HepG2 (cell line): Measurements from ENCODE around the gene STEAP2. TPM values are rescaled to one million over a fixed set of nuclear protein-coding genes. Genes with fewer than 3 reads are reported as not detected.

ENCODE experiments used
- ASH2L ChIP-seq: fragments of 300-600, 200-600 bp; sonication (generic); IDR thresholded peaks from 2 replicates; pipeline ENCODE4 v1.7.0; 2017; ENCODE audit warnings: low read depth, mild to moderate bottlenecking, moderate library complexity, mixed read lengths, low read length; ENCODE audit not compliant: insufficient read length
- FOXC1 ChIP-seq: sonication (generic); formaldehyde crosslinking; IDR thresholded peaks from 2 replicates; pipeline ENCODE4 v1.8.0; 2022; ENCODE audit warnings: mild to moderate bottlenecking, missing genetic modification reagents, borderline replicate concordance
- HOXA7 ChIP-seq: sonication (generic); formaldehyde crosslinking; IDR thresholded peaks from 2 replicates; pipeline ENCODE4 v1.8.1; 2022; ENCODE audit warnings: mild to moderate bottlenecking, missing genetic modification reagents, moderate library complexity
- POGZ ChIP-seq: sonication (generic); formaldehyde crosslinking; IDR thresholded peaks from 2 replicates; pipeline ENCODE4 v1.4.0; 2020; ENCODE audit warnings: mild to moderate bottlenecking, missing genetic modification reagents
- REL ChIP-seq: sonication (generic); formaldehyde crosslinking; conservative IDR thresholded peaks from 2 replicates; pipeline ENCODE4 v1.8.0; 2022; ENCODE audit warnings: mild to moderate bottlenecking, missing genetic modification reagents, moderate library complexity
- REXO4 ChIP-seq: sonication (generic); formaldehyde crosslinking; IDR thresholded peaks from 2 replicates; pipeline ENCODE4 v1.8.0; 2022; ENCODE audit warnings: missing genetic modification reagents, mild to moderate bottlenecking, borderline replicate concordance
- SAFB2 ChIP-seq: sonication (generic); formaldehyde crosslinking; IDR thresholded peaks from 2 replicates; pipeline ENCODE4 v1.5.1; 2020; ENCODE audit warnings: missing genetic modification reagents, low read depth, mild to moderate bottlenecking, borderline replicate concordance
- SIX4 ChIP-seq: sonication (generic); formaldehyde crosslinking; IDR thresholded peaks from 2 replicates; pipeline ENCODE4 v1.4.0; 2020; ENCODE audit warnings: missing genetic modification reagents
- SP5 ChIP-seq: IDR thresholded peaks from 2 replicates; pipeline ENCODE4 v1.6.1; 2016; ENCODE audit warnings: low read depth, borderline replicate concordance
- ZFY ChIP-seq: sonication (generic); formaldehyde crosslinking; IDR thresholded peaks from 2 replicates; pipeline ENCODE4 v1.4.0; 2020; ENCODE audit warnings: missing genetic modification reagents
- ZNF143 ChIP-seq: sonication (generic); formaldehyde crosslinking; IDR thresholded peaks from 2 replicates; pipeline ENCODE4 v1.4.0; 2020; ENCODE audit warnings: missing genetic modification reagents
- ZNF160 ChIP-seq: sonication (generic); formaldehyde crosslinking; IDR thresholded peaks from 2 replicates; pipeline ENCODE4 v1.8.0; 2022; ENCODE audit warnings: mild to moderate bottlenecking, inconsistent platforms, missing genetic modification reagents
- ZNF234 ChIP-seq: sonication (generic); formaldehyde crosslinking; conservative IDR thresholded peaks from 2 replicates; pipeline ENCODE4 v1.5.1; 2020; ENCODE audit warnings: mild to moderate bottlenecking, missing genetic modification reagents
- ZNF430 ChIP-seq: sonication (generic); formaldehyde crosslinking; IDR thresholded peaks from 2 replicates; pipeline ENCODE4 v1.9.0; 2021; ENCODE audit warnings: mild to moderate bottlenecking, missing genetic modification reagents
- ZNF44 ChIP-seq: sonication (generic); formaldehyde crosslinking; IDR thresholded peaks from 2 replicates; pipeline ENCODE4 v1.5.1; 2020; ENCODE audit warnings: mild to moderate bottlenecking, missing genetic modification reagents
- ZNF782 ChIP-seq: sonication (generic); formaldehyde crosslinking; IDR thresholded peaks from 2 replicates; pipeline ENCODE4 v1.4.0; 2020; ENCODE audit warnings: missing genetic modification reagents, mild to moderate bottlenecking, borderline replicate concordance
- ZNF891 ChIP-seq: sonication (generic); formaldehyde crosslinking; IDR thresholded peaks from 2 replicates; pipeline ENCODE4 v1.5.0; 2020; ENCODE audit warnings: mild to moderate bottlenecking, missing genetic modification reagents
- ZSCAN12 ChIP-seq: sonication (generic); formaldehyde crosslinking; IDR thresholded peaks from 2 replicates; pipeline ENCODE4 v1.9.0; 2021; ENCODE audit warnings: mild to moderate bottlenecking, missing genetic modification reagents
- polyA plus RNA-seq, 8 experiments: library from polyadenylated mRNA; depleted of rRNA in 3 of 8; stranded (reverse) in 7 of 8; unstranded in 1 of 8; fragments of >200 nt; fragmentation: Illumina TruSeq in 4 of 8; extraction: Trizol in 4 of 8; gene quantifications; 2 replicates each; pipeline versions ENCODE4 v1.2.1 to v1.2.3, GENCODE V29; 2011 to 2016; ENCODE audit warnings: low read depth in 4 of 8, missing spikeins in 1 of 8, mixed read lengths in 1 of 8; ENCODE audit not compliant: insufficient read depth in 1 of 8
- total RNA-seq, 5 experiments: library from RNA; depleted of rRNA; stranded (reverse); fragments of >200 nt; fragmentation: Illumina TruSeq; extraction: Trizol; gene quantifications; 2 replicates each; pipeline ENCODE4 v1.2.3, GENCODE V29; 2016; ENCODE audit warnings: low read depth in 1 of 5
- TF ChIP-seq, protein P1 (sequence below): sonication (generic); formaldehyde crosslinking; IDR thresholded peaks from 2 replicates; pipeline ENCODE4 v1.5.1; 2020; ENCODE audit warnings: missing genetic modification reagents, mild to moderate bottlenecking, borderline replicate concordance
- TF ChIP-seq, protein P2 (sequence below): sonication (generic); formaldehyde crosslinking; IDR thresholded peaks from 2 replicates; pipeline ENCODE4 v1.8.1; 2023; ENCODE audit warnings: missing genetic modification reagents, mild to moderate bottlenecking, borderline replicate concordance
- TF ChIP-seq, protein P3 (sequence below): sonication (generic); formaldehyde crosslinking; IDR thresholded peaks from 2 replicates; pipeline ENCODE4 v1.4.0; 2020; ENCODE audit warnings: missing genetic modification reagents
- TF ChIP-seq, protein P4 (sequence below): sonication (generic); formaldehyde crosslinking; conservative IDR thresholded peaks from 2 replicates; pipeline ENCODE4 v1.8.0; 2022; ENCODE audit warnings: missing genetic modification reagents

STEAP2 gene
- total and polyA plus RNA-seq, 2 of the 13 experiments (the other 11 are each of a cell fraction or from before 2014, with no cell fraction given): 4.3 to 4.4 TPM

DNA sequence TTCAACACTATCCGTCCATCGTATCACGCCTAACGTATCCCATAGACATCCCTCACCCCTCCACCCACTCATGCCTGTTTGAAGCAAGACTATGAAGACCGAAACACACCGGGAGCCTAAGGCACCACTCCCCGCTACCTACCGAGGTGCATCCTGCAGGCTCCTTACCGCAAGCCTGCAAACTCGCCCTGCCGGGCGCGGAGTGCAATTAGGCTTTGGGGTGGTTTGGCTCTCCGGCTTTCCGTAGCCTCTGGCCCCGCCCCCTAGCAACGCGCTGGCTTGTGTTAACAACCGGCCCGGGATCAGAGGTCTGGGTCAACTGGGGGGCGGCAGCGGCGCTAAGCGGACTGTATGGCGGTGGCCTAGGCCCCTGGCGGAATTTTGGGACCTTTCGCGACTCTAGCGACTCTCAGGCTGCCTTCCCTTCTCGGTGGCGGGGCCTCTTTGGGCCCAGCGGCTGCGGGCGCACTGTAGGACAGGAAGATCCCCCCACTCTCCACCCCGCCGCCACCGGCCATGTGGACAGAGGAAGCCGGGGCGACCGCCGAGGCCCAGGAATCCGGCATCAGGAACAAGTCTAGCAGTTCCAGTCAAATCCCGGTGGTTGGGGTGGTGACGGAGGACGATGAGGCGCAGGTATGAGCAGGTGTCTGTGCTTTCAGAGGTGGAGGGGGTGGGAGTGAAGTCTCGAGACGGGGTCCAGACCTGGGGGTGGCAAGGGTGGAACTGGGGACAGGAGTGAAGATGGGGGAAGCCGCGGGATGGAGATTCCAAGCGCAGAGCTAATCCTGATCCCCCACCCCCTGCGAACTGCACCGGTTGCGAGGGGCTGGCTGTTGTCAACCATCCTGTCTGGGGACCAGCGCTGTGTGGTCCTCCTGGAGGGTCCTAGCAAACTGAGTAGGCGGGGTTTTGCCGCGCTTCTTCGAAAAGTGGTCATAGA is 33.6 kb downstream of the STEAP2 start, which contains the start of gene CFAP69 (continued):
- TF ChIP-seq ZNF160 (CRISPR knock-in tag) (no peak), ZFY (CRISPR knock-in tag) (peak; percentile 92), REL (CRISPR knock-in tag) (no peak), ASH2L (peak; percentile 66), ZNF891 (CRISPR knock-in tag) (peak; percentile 75; the same call in 1 of the 2 replicates), SP5 (peak; percentile 93), POGZ (CRISPR knock-in tag) (peak; percentile 95), HOXA7 (CRISPR knock-in tag) (no peak), ZNF782 (CRISPR knock-in tag) (no peak; the same call in 1 of the 2 replicates), ZSCAN12 (CRISPR knock-in tag) (no peak), SAFB2 (CRISPR knock-in tag) (peak; percentile 78; the same call in 1 of the 2 replicates), FOXC1 (0 out of 2 replicates have a peak, but pooled peaks have one; percentile 69), SIX4 (no peak), ZNF430 (CRISPR knock-in tag) (no peak), REXO4 (no peak), ZNF234 (CRISPR knock-in tag) (no peak), ZNF143 (CRISPR knock-in tag) (no peak), ZNF44 (CRISPR knock-in tag) (no peak)
- TF ChIP-seq, protein P1, sequence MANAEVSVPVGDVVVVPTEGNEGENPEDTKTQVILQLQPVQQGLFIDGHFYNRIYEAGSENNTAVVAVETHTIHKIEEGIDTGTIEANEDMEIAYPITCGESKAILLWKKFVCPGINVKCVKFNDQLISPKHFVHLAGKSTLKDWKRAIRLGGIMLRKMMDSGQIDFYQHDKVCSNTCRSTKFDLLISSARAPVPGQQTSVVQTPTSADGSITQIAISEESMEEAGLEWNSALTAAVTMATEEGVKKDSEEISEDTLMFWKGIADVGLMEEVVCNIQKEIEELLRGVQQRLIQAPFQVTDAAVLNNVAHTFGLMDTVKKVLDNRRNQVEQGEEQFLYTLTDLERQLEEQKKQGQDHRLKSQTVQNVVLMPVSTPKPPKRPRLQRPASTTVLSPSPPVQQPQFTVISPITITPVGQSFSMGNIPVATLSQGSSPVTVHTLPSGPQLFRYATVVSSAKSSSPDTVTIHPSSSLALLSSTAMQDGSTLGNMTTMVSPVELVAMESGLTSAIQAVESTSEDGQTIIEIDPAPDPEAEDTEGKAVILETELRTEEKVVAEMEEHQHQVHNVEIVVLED (CRISPR knock-in tag): peak; percentile 63; the same call in 1 of the 2 replicates
- TF ChIP-seq, protein P2, sequence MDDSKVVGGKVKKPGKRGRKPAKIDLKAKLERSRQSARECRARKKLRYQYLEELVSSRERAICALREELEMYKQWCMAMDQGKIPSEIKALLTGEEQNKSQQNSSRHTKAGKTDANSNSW (CRISPR knock-in tag): no peak
- TF ChIP-seq, protein P3, sequence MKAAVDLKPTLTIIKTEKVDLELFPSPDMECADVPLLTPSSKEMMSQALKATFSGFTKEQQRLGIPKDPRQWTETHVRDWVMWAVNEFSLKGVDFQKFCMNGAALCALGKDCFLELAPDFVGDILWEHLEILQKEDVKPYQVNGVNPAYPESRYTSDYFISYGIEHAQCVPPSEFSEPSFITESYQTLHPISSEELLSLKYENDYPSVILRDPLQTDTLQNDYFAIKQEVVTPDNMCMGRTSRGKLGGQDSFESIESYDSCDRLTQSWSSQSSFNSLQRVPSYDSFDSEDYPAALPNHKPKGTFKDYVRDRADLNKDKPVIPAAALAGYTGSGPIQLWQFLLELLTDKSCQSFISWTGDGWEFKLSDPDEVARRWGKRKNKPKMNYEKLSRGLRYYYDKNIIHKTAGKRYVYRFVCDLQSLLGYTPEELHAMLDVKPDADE: no peak
- TF ChIP-seq, protein P4, sequence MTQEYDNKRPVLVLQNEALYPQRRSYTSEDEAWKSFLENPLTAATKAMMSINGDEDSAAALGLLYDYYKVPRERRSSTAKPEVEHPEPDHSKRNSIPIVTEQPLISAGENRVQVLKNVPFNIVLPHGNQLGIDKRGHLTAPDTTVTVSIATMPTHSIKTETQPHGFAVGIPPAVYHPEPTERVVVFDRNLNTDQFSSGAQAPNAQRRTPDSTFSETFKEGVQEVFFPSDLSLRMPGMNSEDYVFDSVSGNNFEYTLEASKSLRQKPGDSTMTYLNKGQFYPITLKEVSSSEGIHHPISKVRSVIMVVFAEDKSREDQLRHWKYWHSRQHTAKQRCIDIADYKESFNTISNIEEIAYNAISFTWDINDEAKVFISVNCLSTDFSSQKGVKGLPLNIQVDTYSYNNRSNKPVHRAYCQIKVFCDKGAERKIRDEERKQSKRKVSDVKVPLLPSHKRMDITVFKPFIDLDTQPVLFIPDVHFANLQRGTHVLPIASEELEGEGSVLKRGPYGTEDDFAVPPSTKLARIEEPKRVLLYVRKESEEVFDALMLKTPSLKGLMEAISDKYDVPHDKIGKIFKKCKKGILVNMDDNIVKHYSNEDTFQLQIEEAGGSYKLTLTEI: no peak
